ENCODE results near the gene RPL18A.

- TF ChIP-seq CTCF (IDR thresholded peaks at IDR 0.05) (no peak), POLR2A (IDR thresholded peaks at IDR 0.05) (no peak)
Measured at GRCh38 chr19:17847538-17848366, 12.0 kb upstream of the RPL18A start, which contains the start of gene JAK3.
